Astrocyte (in vitro differentiated cells and primary cell): ENCODE data around the gene GBF1.

Experiments used
- EZH2 ChIP-seq: IDR thresholded peaks from 2 replicates; pipeline ENCODE4 v1.6.1; 2012; ENCODE audit warnings: mild to moderate bottlenecking, low read length, inconsistent platforms; ENCODE audit not compliant: insufficient read depth
- TF ChIP-seq, protein P1 (sequence below): IDR thresholded peaks from 2 replicates; pipeline ENCODE4 v1.5.1; 2011; ENCODE audit warnings: low read depth, mild to moderate bottlenecking, inconsistent platforms, low read length, moderate library complexity; ENCODE audit not compliant: insufficient read depth

DNA sequence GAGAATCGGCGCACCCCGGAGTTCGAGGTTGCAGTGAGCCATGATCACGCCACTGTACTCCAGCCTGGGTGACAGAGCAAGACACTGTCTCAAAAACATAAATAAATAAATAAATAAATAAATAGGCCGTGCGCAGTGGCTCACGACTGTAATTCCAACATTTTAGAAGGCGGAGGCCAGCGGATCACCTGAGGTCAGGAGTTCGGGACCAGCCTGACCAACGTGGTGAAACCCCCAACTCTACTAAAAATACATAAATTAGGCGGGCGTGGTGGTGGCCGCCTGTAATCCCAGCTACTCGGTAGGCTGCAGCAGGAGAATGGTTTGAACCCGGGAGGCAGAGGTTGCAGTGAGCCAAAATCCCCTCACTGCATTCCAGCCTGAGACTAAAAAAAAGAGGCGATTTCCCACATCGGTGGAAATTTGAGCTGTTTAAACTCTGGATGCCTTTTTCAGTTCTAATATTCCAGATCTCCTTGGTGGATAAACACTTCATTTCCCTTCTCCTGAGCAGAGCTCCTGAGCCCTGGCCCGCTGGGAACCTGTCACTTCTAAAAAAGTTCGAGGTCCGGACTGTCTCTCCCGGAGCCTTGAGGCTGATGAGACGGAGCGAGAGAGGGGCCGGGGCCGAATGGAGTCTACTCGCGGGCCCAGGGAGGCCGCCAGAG is 148.2 kb downstream of the GBF1 start:
- TF ChIP-seq, protein P1, sequence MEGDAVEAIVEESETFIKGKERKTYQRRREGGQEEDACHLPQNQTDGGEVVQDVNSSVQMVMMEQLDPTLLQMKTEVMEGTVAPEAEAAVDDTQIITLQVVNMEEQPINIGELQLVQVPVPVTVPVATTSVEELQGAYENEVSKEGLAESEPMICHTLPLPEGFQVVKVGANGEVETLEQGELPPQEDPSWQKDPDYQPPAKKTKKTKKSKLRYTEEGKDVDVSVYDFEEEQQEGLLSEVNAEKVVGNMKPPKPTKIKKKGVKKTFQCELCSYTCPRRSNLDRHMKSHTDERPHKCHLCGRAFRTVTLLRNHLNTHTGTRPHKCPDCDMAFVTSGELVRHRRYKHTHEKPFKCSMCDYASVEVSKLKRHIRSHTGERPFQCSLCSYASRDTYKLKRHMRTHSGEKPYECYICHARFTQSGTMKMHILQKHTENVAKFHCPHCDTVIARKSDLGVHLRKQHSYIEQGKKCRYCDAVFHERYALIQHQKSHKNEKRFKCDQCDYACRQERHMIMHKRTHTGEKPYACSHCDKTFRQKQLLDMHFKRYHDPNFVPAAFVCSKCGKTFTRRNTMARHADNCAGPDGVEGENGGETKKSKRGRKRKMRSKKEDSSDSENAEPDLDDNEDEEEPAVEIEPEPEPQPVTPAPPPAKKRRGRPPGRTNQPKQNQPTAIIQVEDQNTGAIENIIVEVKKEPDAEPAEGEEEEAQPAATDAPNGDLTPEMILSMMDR = no peak
- TF ChIP-seq EZH2 = no peak
